Upper lobe of right lung (tissue), 1 donor: ENCODE data around the gene KLHL11. TPM values are rescaled to one million over a fixed set of nuclear protein-coding genes. Genes with fewer than 3 reads are reported as not detected.
"Not testable (repeated sequence)": the region's sequence is repeated elsewhere in the genome, so short reads cannot be mapped to it uniquely, and the experiment has no call there.

Experiments used
- ATAC-seq: fragments of 200-7000 bp; cut with Tn5 transposase; one replicate; pipeline ENCODE4 v1.9.1; 2020; ENCODE audit warnings: mild to moderate bottlenecking, moderate library complexity
- DNase-seq: peaks from one replicate; pipeline ENCODE4 v3.0.0-alpha.2; 2020
- H3K27ac ChIP-seq: fragments of 200-600 bp; one replicate; pipeline ENCODE4 v1.8.0; 2022
- H3K27me3 ChIP-seq: fragments of 200-600 bp; one replicate; pipeline ENCODE4 v1.8.0; 2022; ENCODE audit warnings: mild to moderate bottlenecking
- H3K36me3 ChIP-seq: fragments of 200-600 bp; one replicate; pipeline ENCODE4 v1.8.0; 2022
- H3K4me1 ChIP-seq: fragments of 200-600 bp; one replicate; pipeline ENCODE4 v1.8.0; 2022
- H3K4me3 ChIP-seq: fragments of 200-600 bp; one replicate; pipeline ENCODE4 v1.8.0; 2022; ENCODE audit warnings: mild to moderate bottlenecking
- H3K9me3 ChIP-seq: fragments of 200-600 bp; one replicate; pipeline ENCODE4 v1.8.0; 2022
- intact Hi-C: fragments of 100-400 bp; cut with DNase I; formaldehyde crosslinking; loops from one replicate; pipeline ENCODE4 v1.11.0; 2022
- total RNA-seq: library from RNA; stranded (reverse); fragmentation: NEBNext Ultra II Directional; extraction: Animal tissue kit (Norgen Biotek cat#: 25700); gene quantifications from one replicate; pipeline ENCODE4 v1.2.1, GENCODE V29; 2021
- TF ChIP-seq, protein P1 (sequence below): fragments of 200-600 bp; IDR thresholded peaks from one replicate; pipeline ENCODE4 v1.8.0; 2022; ENCODE audit warnings: antibody characterized with exemption
- donor health status: DM: no; HTN: yes; CAD: no; lungs with severe emphysema.

KLHL11 gene
- total RNA-seq, 1 donor from 2014 or later, result 12.6 TPM

- Histone ChIP-seq H3K36me3 (peaks cover 1% of the 10 kb centered on the region), H3K4me3 (peak within 1 kb of the TSS; percentile 96), H3K27ac (no peak within 1 kb of the TSS), H3K27me3 (no peaks in the 10 kb centered on the region), H3K4me1 (peaks cover 11% of the 10 kb centered on the region), H3K9me3 (no peaks in the 10 kb centered on the region)
- intact Hi-C loops, result no loop called here
- TF ChIP-seq, protein P1, sequence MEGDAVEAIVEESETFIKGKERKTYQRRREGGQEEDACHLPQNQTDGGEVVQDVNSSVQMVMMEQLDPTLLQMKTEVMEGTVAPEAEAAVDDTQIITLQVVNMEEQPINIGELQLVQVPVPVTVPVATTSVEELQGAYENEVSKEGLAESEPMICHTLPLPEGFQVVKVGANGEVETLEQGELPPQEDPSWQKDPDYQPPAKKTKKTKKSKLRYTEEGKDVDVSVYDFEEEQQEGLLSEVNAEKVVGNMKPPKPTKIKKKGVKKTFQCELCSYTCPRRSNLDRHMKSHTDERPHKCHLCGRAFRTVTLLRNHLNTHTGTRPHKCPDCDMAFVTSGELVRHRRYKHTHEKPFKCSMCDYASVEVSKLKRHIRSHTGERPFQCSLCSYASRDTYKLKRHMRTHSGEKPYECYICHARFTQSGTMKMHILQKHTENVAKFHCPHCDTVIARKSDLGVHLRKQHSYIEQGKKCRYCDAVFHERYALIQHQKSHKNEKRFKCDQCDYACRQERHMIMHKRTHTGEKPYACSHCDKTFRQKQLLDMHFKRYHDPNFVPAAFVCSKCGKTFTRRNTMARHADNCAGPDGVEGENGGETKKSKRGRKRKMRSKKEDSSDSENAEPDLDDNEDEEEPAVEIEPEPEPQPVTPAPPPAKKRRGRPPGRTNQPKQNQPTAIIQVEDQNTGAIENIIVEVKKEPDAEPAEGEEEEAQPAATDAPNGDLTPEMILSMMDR, result no peak
- ATAC-seq (no peak), DNase-seq (peak; percentile 36)
Measured at GRCh38 chr17:41837761-41838538, 27.3 kb downstream of the KLHL11 start, which contains the start of gene KLHL10. Gene KLHL10, plus strand, starts transcription at chr17:41837825. Its CDS starts 108 bp downstream, at chr17:41837933.

DNA sequence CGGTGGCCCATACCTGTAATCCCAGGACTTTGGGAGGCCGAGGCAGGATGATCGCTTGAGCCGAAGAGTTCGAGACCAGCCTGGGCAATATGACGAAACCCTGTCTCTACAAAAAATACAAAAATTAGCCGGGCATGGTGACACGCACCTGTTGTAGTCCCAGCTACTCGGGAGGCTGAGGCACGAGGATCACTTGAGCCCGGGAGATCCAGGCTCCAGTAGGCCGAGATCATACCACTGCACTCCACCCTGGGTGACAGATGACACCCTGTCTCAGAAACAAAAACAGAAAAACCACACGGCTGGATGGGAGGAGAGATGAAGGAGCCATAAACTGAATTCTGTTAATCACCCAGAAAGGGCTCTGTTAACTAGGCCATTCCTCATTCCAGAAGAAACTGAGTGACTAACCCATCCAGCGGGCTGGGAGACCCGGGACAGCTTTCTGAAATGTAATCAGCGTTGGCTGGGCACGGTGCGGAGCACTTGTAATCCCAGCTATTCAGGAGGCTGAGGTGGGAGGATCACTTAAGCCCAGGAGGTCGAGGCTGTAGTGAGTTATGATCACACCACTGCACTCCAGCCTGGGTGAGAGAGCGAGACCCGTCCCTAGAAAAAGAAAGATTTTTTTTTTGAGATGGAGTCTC, 28.6 kb downstream of the KLHL11 start:
- intact Hi-C loops, result no loop called here
- ATAC-seq (no peak), DNase-seq (peak; percentile 23)
- no peaks in the 10 kb centered on the region for H3K9me3 ChIP-seq
- H3K36me3 ChIP-seq, result peaks cover 14% of the 10 kb centered on the region
- peaks cover 11% of the 10 kb centered on the region for H3K4me1 ChIP-seq
- TF ChIP-seq, protein P1, result no peak
- no peaks in the 10 kb centered on the region for H3K27me3 ChIP-seq
- peak overlapping the region; percentile 96 for H3K4me3 ChIP-seq
- H3K27ac ChIP-seq, result peak overlapping the region; percentile 80

GRCh38 chr17:41835800-41836549, 29.2 kb downstream of the KLHL11 start, which contains the start of gene NT5C3B:
Gene NT5C3B, minus strand, starts transcription at chr17:41836232. Its CDS starts 39 bp downstream, at chr17:41836193.
- intact Hi-C loops, result no loop called here
- Histone ChIP-seq H3K4me3 (peak within 1 kb of the TSS; percentile 96), H3K27ac (peak within 1 kb of the TSS; percentile 80), H3K36me3 (peaks cover 18% of the 10 kb centered on the region), H3K9me3 (no peaks in the 10 kb centered on the region), H3K4me1 (peaks cover 11% of the 10 kb centered on the region), H3K27me3 (no peaks in the 10 kb centered on the region)
- ATAC-seq, result peak; percentile 95
- DNase-seq, result peak; percentile 84
- TF ChIP-seq, protein P1, result no peak

DNA sequence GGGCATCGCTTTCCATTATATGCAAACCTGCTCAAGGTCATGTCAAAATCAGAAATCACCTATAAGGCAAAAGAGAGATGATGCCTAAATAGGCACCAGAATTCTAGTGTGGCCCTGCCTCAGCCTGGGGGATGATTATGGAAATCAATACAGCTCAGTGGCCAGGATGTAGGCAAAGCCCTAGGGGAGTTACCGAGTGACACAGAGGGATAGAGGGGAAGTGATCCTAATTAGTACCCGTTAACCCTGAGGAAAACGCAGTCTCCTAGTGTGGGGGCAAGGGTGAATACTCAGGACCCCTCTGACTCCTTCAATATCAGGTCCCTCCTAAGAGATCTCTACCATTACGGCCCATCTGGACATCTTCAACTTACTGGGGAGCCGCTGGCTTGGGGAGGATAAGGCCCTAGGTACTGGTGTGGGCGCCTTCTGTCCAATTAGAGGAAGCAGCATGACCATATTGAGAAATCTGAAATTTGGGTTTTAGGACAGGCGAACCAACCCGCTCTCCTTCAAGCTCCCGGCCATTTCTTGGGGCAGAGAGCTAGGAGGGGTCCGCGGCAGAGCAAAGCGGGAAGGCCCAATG, 29.9 kb downstream of the KLHL11 start:
- Histone ChIP-seq H3K9me3 (no peaks in the 10 kb centered on the region), H3K36me3 (peaks cover 23% of the 10 kb centered on the region), H3K4me3 (peak overlapping the region; percentile 96), H3K27me3 (no peaks in the 10 kb centered on the region), H3K4me1 (peaks cover 11% of the 10 kb centered on the region), H3K27ac (peak overlapping the region; percentile 80)
- intact Hi-C loops, result no loop called here
- ATAC-seq, result peak; percentile 72
- DNase-seq, result no peak
- TF ChIP-seq, protein P1, result no peak

DNA sequence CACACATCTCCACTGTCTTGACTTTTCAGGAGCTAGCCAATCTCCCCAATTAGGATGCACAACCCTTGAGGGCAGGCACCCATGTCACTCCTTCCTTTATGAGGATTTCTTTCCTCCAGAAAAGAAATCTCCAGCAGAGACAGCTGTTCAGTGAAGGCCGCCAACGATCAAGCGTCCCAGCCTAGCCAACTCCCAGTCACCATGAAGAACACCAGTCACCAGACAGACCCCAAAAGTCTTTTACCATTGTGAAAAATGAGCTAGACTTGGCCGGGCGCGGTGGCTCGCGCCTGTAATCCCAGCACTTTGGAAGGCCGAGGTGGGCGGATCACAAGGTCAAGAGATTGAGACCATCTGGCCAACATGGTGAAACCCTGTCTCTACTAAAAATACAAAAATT, 35.3 kb downstream of the KLHL11 start:
- H3K4me1 ChIP-seq, H3K27me3 ChIP-seq, intact Hi-C loops, H3K4me3 ChIP-seq, ATAC-seq, H3K9me3 ChIP-seq, H3K27ac ChIP-seq: not testable (repeated sequence)
- H3K36me3 ChIP-seq, result peaks cover 62% of the 10 kb centered on the region
- peak; percentile 42 for DNase-seq
